Measurements from ENCODE around the gene ADAMTS18.

- no peak for TF ChIP-seq CTCF (optimal IDR thresholded peaks at IDR 0.05 in 1 of 3, IDR thresholded peaks at IDR 0.05 in 1 of 3, conservative IDR thresholded peaks at IDR 0.05 in 1 of 3; ENCODE audit: extremely low read depth in 1 of 3, insufficient read depth in 2 of 3, low read length in 3 of 3)
- TF ChIP-seq EZH2 (IDR thresholded peaks at IDR 0.05; ENCODE audit: low read length) = no peak
These were observed 149.2 kb downstream of the ADAMTS18 start for GRCh38 chr16:77285676-77286075.
